Naive thymus-derived CD8-positive, alpha-beta T cell (primary cell): ENCODE measurements around the gene GLI3. TPM values are rescaled to one million over a fixed set of nuclear protein-coding genes. Genes with fewer than 3 reads are reported as not detected.
"Not testable (repeated sequence)": the region's sequence is repeated elsewhere in the genome, so short reads cannot be mapped to it uniquely, and the experiment has no call there.

ENCODE experiments used
- ATAC-seq, 2 donors: fragments of 150-1000 bp; cut with Tn5 transposase in 1 of 2; sonication (Bioruptor Pico), chemical (Tn5 transposase) in 1 of 2; 1 replicate in 1 of 2; 2 replicates in 1 of 2; pipeline ENCODE4 v1.10.0; 2021; ENCODE audit warnings: mild to moderate bottlenecking in 2 of 2, moderate library complexity in 2 of 2
- POLR2A ChIA-PET: fragments of 350-600 bp; sonication (Branson Sonifier 250); formaldehyde crosslinking; loops from one replicate; lab custom pipeline; 2021; ENCODE audit warnings: antibody characterized with exemption; lab: Charles Lee
- DNase-seq, 10 donors: peaks; one replicate each; pipeline versions ENCODE4 v3.0.0 to v3.0.0-alpha.2; 2020 to 2022
- H3K27ac Mint-ChIP-seq, 10 donors: one replicate each; pipeline ENCODE4 v1.8.0; 2020 to 2022; ENCODE audit warnings: mild to moderate bottlenecking in 10 of 10, mixed read lengths in 10 of 10, moderate library complexity in 4 of 10, inconsistent platforms in 1 of 10
- H3K27me3 Mint-ChIP-seq, 5 donors: one replicate each; pipeline ENCODE4 v1.8.0; 2021 to 2022; ENCODE audit warnings: mixed read lengths in 5 of 5
- H3K36me3 Mint-ChIP-seq, 3 donors: one replicate each; pipeline ENCODE4 v1.8.0; 2020 to 2022; ENCODE audit warnings: mixed read lengths in 3 of 3, mild to moderate bottlenecking in 2 of 3, inconsistent platforms in 1 of 3
- H3K4me1 Mint-ChIP-seq, 4 donors: one replicate each; pipeline ENCODE4 v1.8.0; 2021 to 2022; ENCODE audit warnings: mixed read lengths in 4 of 4
- H3K4me3 Mint-ChIP-seq, 10 donors: one replicate each; pipeline ENCODE4 v1.8.0; 2020 to 2022; ENCODE audit warnings: mild to moderate bottlenecking in 10 of 10, mixed read lengths in 10 of 10, moderate library complexity in 6 of 10, inconsistent platforms in 1 of 10
- H3K9me3 Mint-ChIP-seq, 9 donors: one replicate each; pipeline ENCODE4 v1.8.0; 2020 to 2022; ENCODE audit warnings: mixed read lengths in 9 of 9, mild to moderate bottlenecking in 3 of 9, inconsistent platforms in 1 of 9, moderate library complexity in 1 of 9
- polyA plus RNA-seq, 3 donors: library from polyadenylated mRNA; unstranded; fragments of 300-500 nt; fragmentation: Illumina TruSeq; gene quantifications; one replicate each; pipeline ENCODE4 v1.2.3, GENCODE V29; 2021
- total RNA-seq, 8 experiments: library from RNA in 2 of 8; stranded (reverse) in 2 of 8; gene quantifications; one replicate each; pipeline ENCODE4 v1.2.3 and lab custom pipeline; 2021 to 2026

Gene GLI3
- total and polyA plus RNA-seq, 5 experiments from 2014 or later: not detected

DNA sequence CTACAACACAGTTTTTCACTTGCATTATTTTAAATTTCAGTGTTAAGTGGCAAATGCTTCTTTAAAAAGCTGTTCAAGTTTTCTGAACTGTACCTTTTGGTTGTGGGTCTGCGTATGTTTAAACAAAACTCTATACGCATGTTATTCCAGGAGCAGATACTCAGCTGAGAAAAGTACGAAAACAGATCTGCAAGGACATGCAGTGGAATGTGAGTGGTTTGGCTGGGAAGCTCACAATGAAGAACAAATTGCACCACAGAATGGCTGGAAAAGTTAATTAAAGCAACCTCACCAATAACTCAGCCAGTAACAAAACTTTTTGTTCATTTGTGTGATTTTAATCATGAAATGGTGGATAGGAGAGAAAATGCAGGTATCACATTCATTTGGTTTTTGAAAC is 17.6 kb downstream of the GLI3 start:
- POLR2A ChIA-PET: no interaction called here
- no peak for ATAC-seq
- H3K36me3 Mint-ChIP-seq: no peaks in the 10 kb centered on the region

GRCh38 chr7:42218248-42218647 is 18.8 kb downstream of the GLI3 start:
- H3K36me3 Mint-ChIP-seq: no peaks in the 10 kb centered on the region
- H3K9me3 Mint-ChIP-seq: peaks cover 0 to 4% (median 0%) of the 10 kb centered on the region in 9 donors
- DNase-seq (no peak), ATAC-seq (no peak)
- H3K27ac Mint-ChIP-seq: no peak overlapping the region
- POLR2A ChIA-PET: no interaction called here
- H3K4me1 Mint-ChIP-seq: no peaks in the 10 kb centered on the region
- no peak overlapping the region for H3K4me3 Mint-ChIP-seq
- peaks cover 0 to 20% (median 5%) of the 10 kb centered on the region in 5 donors for H3K27me3 Mint-ChIP-seq

More for the DNA sequence above, 17.6 kb downstream of the GLI3 start:
- no peaks in the 10 kb centered on the region for H3K4me1 Mint-ChIP-seq
- H3K27me3 Mint-ChIP-seq: peaks cover 0 to 16% (median 5%) of the 10 kb centered on the region in 5 donors
- no peak for DNase-seq
- no peak overlapping the region for H3K27ac Mint-ChIP-seq
- H3K4me3 Mint-ChIP-seq: no peak overlapping the region
- peaks cover 0 to 4% (median 0%) of the 10 kb centered on the region in 9 donors for H3K9me3 Mint-ChIP-seq

DNA sequence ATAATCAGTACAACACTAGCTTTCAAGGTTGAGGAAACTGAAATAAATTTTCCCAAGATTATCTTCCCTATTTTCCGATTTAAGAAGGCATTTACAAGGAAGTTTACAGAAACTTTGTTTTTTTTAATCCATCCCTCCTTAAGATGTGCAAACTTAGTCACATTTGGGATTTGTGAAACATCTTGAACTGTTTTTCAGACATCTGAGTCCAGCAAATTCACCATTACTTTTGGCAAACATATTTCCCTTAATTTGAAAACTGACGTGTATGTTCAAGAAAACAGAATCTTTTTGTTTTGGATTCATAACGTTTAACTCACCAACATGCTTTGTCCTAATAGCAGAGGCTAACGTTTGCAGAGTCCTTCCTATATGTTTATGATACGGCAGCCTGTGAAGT is 19.5 kb downstream of the GLI3 start:
- Mint-ChIP-seq H3K4me1 (no peaks in the 10 kb centered on the region), H3K9me3 (peaks cover 0 to 5% (median 0%) of the 10 kb centered on the region in 9 donors), H3K27ac (no peak overlapping the region), H3K36me3 (no peaks in the 10 kb centered on the region), H3K4me3 (no peak overlapping the region), H3K27me3 (peaks cover 0 to 21% (median 5%) of the 10 kb centered on the region in 5 donors)
- no peak for DNase-seq
- POLR2A ChIA-PET: no interaction called here
- no peak for ATAC-seq

- no peak overlapping the region for H3K27ac Mint-ChIP-seq
- DNase-seq (no peak), ATAC-seq (no peak)
- POLR2A ChIA-PET: no interaction called here
- peaks cover 0 to 24% (median 5%) of the 10 kb centered on the region in 5 donors for H3K27me3 Mint-ChIP-seq
- no peak overlapping the region for H3K4me3 Mint-ChIP-seq
- peaks cover 0 to 5% (median 0%) of the 10 kb centered on the region in 9 donors for H3K9me3 Mint-ChIP-seq
- no peaks in the 10 kb centered on the region for H3K4me1 Mint-ChIP-seq
- no peaks in the 10 kb centered on the region for H3K36me3 Mint-ChIP-seq
These were observed 20.0 kb downstream of the GLI3 start for GRCh38 chr7:42217053-42217452.

DNA sequence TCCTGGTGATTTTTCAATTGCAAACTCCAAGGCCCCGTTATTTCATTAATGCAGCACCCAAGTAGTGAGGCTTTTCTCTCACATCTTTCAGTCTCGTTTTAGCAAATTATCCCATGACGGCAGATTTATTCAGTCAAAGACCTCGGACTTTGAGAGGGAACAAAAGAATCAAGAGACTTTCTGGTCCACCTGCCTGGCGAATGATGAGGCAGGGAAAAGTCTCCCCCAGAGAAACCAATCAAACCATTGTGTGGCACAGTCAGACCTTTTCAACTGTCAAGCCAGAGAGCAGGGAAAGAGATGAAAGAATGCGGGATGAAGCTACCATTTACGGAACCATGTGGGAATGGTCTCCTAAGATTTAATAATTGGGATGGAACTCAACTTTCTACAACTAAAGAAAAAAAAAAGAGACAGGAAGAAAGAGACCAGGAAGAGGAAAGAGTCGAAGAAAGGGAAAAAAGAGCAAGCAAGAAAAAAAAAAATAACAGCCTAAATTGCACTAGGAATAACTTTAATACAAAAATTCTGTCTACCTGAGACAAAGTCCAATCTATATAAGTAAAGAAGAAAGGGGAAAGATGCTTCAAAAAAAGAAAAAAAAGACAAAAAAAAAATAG is 22.8 kb downstream of the GLI3 start:
- no peak for ATAC-seq
- POLR2A ChIA-PET: no interaction called here
- no peaks in the 10 kb centered on the region for H3K36me3 Mint-ChIP-seq
- no peak for DNase-seq
- H3K4me1 Mint-ChIP-seq: no peaks in the 10 kb centered on the region
- H3K4me3 Mint-ChIP-seq: no peak overlapping the region
- H3K27ac Mint-ChIP-seq: no peak overlapping the region
- peaks cover 0 to 22% (median 2%) of the 10 kb centered on the region in 5 donors for H3K27me3 Mint-ChIP-seq
- H3K9me3 Mint-ChIP-seq: peaks cover 0 to 3% (median 0%) of the 10 kb centered on the region in 9 donors

DNA sequence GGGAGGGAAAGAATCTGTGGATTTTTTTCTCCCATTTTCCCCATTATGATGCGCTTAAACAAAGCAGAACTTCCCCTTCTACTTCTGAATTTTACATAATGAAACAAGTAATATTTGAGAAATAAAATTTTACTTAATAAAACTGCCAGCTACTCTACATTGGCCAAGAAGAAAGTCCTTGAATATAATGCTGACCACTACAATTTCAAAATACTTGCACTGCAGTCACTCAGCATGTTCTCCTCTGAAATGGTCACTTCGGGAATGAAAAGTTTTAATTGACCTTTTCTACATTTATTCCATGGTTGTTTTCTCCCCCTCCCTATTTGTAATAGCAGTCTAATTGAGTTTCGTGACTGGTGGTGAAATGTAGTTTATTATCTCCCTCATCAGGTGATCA is 23.9 kb downstream of the GLI3 start:
- POLR2A ChIA-PET: no interaction called here
- Mint-ChIP-seq H3K4me1 (no peaks in the 10 kb centered on the region), H3K4me3 (no peak overlapping the region), H3K27me3 (peaks cover 0 to 22% (median 2%) of the 10 kb centered on the region in 5 donors), H3K9me3 (peaks cover 0 to 3% (median 0%) of the 10 kb centered on the region in 9 donors), H3K27ac (no peak overlapping the region), H3K36me3 (no peaks in the 10 kb centered on the region)
- ATAC-seq: no peak
- DNase-seq: no peak

- ATAC-seq: no peak
- Mint-ChIP-seq H3K9me3 (peaks cover 0 to 3% (median 0%) of the 10 kb centered on the region in 9 donors), H3K36me3 (no peaks in the 10 kb centered on the region), H3K27ac (no peak overlapping the region), H3K27me3 (peaks cover 0 to 22% (median 0%) of the 10 kb centered on the region in 5 donors), H3K4me1 (no peaks in the 10 kb centered on the region), H3K4me3 (no peak overlapping the region)
- POLR2A ChIA-PET: no interaction called here
- DNase-seq: no peak
These were observed 24.4 kb downstream of the GLI3 start for GRCh38 chr7:42212541-42213090.

DNA sequence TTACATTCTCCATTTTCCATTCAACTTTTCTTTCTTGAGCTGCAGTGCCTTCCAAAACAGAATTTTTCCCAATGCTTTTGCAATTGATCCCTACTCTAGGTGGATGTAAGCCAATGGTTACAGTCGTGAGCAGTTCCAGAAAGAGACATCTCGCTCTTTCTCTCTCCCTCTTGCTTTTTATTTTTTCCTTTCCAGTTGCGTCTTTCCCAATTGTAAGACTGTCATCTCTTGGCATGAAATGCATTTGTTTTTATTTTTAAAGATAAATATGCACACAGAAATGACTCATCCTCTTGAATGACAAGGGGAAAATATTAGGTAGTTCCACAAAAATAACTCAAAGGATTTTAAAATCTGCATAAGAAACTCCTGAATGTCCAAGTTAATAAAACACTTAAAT is 25.1 kb downstream of the GLI3 start:
- DNase-seq: no peak
- H3K4me1 Mint-ChIP-seq: no peaks in the 10 kb centered on the region

GRCh38 chr7:42210779-42211178 is 26.2 kb downstream of the GLI3 start:
- Mint-ChIP-seq H3K36me3 (no peaks in the 10 kb centered on the region), H3K4me3 (no peak overlapping the region), H3K4me1 (no peaks in the 10 kb centered on the region), H3K27me3 (peaks cover 0 to 12% (median 1%) of the 10 kb centered on the region in 5 donors), H3K9me3 (peaks cover 0 to 1% (median 0%) of the 10 kb centered on the region in 9 donors), H3K27ac (no peak overlapping the region)
- ATAC-seq (no peak), DNase-seq (no peak)
- POLR2A ChIA-PET: no interaction called here

More for the DNA sequence above, 25.1 kb downstream of the GLI3 start:
- no peak for ATAC-seq
- Mint-ChIP-seq H3K27me3 (peaks cover 0 to 20% (median 0%) of the 10 kb centered on the region in 5 donors), H3K4me3 (no peak overlapping the region), H3K9me3 (peaks cover 0 to 3% (median 0%) of the 10 kb centered on the region in 9 donors), H3K36me3 (no peaks in the 10 kb centered on the region), H3K27ac (no peak overlapping the region)
- POLR2A ChIA-PET: no interaction called here

DNA sequence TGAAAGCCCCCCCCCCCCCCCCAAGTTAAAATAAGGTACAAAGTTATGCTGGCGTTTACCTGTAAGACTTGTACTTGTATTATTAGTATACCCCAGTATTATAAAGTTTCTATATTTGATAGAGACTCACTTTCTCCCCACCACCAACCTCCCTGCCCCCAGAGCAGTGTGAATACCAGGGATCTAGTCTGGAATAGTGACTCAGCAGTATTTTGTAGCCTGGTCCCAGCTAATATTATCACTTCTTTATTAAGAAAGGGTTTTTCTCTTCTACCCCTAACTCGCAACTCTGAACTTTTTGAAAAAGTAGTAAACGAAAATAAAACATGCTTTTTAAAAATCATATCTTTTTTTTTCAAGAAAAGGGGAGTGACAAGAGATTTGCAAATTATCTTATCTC is 26.7 kb downstream of the GLI3 start:
- H3K27ac Mint-ChIP-seq: no peak overlapping the region
- DNase-seq: no peak
- H3K4me1 Mint-ChIP-seq: no peaks in the 10 kb centered on the region
- no peak for ATAC-seq
- H3K27me3 Mint-ChIP-seq: peaks cover 0 to 12% (median 1%) of the 10 kb centered on the region in 5 donors
- H3K36me3 Mint-ChIP-seq: no peaks in the 10 kb centered on the region
- POLR2A ChIA-PET: no interaction called here
- H3K9me3 Mint-ChIP-seq: peaks cover 0 to 1% (median 0%) of the 10 kb centered on the region in 9 donors
- no peak overlapping the region for H3K4me3 Mint-ChIP-seq

DNA sequence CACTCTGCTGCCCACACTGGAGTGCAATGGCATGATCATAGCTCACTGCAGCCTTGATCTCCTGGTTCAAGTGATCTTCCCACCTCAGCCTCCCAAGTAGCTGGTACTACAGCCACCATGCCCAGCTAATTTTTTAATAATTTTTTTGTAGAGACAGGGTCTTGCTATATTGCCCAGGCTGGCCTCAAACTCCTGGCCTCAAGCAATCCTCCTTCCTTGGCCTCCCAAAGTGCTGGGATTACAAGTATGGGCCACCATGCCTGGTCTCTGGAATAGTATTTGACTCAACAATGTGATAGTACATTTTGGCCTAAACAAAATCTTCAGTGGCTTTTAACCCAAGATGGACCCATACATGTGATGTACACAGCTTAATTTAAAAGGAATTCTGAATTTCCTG is 27.9 kb downstream of the GLI3 start:
- H3K27ac Mint-ChIP-seq, H3K27me3 Mint-ChIP-seq, ATAC-seq, H3K36me3 Mint-ChIP-seq, H3K4me3 Mint-ChIP-seq, POLR2A ChIA-PET, H3K9me3 Mint-ChIP-seq, H3K4me1 Mint-ChIP-seq, DNase-seq: not testable (repeated sequence)

DNA sequence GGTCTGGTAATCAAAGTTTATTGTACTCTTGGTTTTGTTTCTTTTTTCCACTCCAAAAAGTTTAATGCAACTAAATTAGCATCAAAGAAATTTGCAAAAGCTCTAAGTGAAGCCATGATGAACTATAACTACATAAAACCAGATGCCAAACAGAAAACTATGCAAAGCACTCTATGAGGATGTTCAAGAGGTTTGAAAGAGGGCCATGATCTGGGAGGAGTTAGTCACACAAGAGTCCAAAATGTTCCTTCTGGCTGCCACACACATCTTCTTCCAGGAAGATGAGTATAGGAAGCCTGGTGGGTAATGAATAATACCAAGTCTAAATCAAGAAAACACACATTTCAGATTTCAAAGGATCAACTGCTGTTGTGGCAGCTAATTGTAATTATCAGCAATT is 28.4 kb downstream of the GLI3 start:
- ATAC-seq: no peak
- POLR2A ChIA-PET: no interaction called here

DNA sequence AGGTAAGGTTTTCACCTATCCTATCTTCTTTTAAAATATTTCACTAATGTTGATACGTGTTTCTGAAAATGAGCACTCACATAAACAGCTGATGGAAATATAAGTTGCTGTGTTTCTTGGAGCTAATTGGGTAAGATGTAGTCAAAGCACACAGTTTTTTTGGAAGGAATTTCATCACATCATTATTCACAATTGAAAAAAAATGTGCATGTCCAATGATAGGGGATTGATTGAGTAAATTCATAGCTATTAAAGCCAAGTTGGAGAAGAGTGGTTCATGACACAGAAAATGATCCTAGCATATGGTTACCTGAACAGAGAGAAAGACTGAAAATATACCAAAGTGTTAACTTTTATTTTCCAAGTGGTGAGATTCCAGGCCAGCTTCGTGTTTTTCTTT is 29.6 kb downstream of the GLI3 start:
- DNase-seq: no peak
- no peak for ATAC-seq
- H3K4me1 Mint-ChIP-seq: no peaks in the 10 kb centered on the region
- H3K4me3 Mint-ChIP-seq: no peak overlapping the region
- peaks cover 0 to 2% (median 0%) of the 10 kb centered on the region in 3 donors for H3K36me3 Mint-ChIP-seq
- POLR2A ChIA-PET: no interaction called here
- H3K27me3 Mint-ChIP-seq: peaks cover 0 to 8% (median 5%) of the 10 kb centered on the region in 5 donors
- H3K27ac Mint-ChIP-seq: no peak overlapping the region
- peaks cover 0 to 18% (median 0%) of the 10 kb centered on the region in 9 donors for H3K9me3 Mint-ChIP-seq

More for the DNA sequence above, 28.4 kb downstream of the GLI3 start:
- Mint-ChIP-seq H3K27me3 (peaks cover 0 to 8% (median 5%) of the 10 kb centered on the region in 5 donors), H3K4me3 (no peak overlapping the region), H3K9me3 (peaks cover 0 to 11% (median 0%) of the 10 kb centered on the region in 9 donors), H3K27ac (no peak overlapping the region), H3K4me1 (no peaks in the 10 kb centered on the region), H3K36me3 (peaks cover 0 to 2% (median 0%) of the 10 kb centered on the region in 3 donors)
- DNase-seq: no peak
